Right cardiac atrium (tissue), 5 donors: Measurements from ENCODE around the gene RNF225. TPM values are rescaled to one million over a fixed set of nuclear protein-coding genes. Genes with fewer than 3 reads are reported as not detected.
"Not testable (repeated sequence)": the region's sequence is repeated elsewhere in the genome, so short reads cannot be mapped to it uniquely, and the experiment has no call there.

Experiments used
- ATAC-seq, 2 donors: fragments of 200-7000 bp; cut with Tn5 transposase; one replicate each; pipeline versions ENCODE4 v1.8.0 to v1.9.1; 2020; ENCODE audit warnings: moderate library complexity in 2 of 2, mild to moderate bottlenecking in 1 of 2
- DNase-seq, 3 donors: peaks; one replicate each; pipeline ENCODE4 v3.0.0-alpha.2; 2020
- H3K27ac ChIP-seq: one replicate; pipeline ENCODE4 v1.5.1; 2013; ENCODE audit warnings: mild to moderate bottlenecking, low read length, control low read depth, moderate library complexity
- H3K27me3 ChIP-seq: one replicate; pipeline ENCODE4 v1.6.1; 2013; ENCODE audit not compliant: control insufficient read depth, insufficient read depth
- H3K4me1 ChIP-seq: one replicate; pipeline ENCODE4 v1.6.1; 2013; ENCODE audit warnings: low read length; ENCODE audit not compliant: control insufficient read depth, insufficient read depth
- H3K4me3 ChIP-seq: one replicate; pipeline ENCODE4 v1.5.1; 2013; ENCODE audit warnings: low read length, control low read depth
- H3K9me3 ChIP-seq: one replicate; pipeline ENCODE4 v1.6.1; 2013; ENCODE audit warnings: low read length; ENCODE audit not compliant: control insufficient read depth
- WGBS: extraction: QIAGEN DNeasy Blood & Tissue Kit; methylation state at CpG from one replicate; pipeline ENCODE4 v1.1.7; 2013; 5-methylcytosine and 5-hydroxymethylcytosine counted together
- intact Hi-C, 4 donors: fragments of 100-400 bp; cut with DNase I; formaldehyde crosslinking; loops; one replicate each; pipeline versions ENCODE4 v1.11.0 to v1.14.0; 2022 to 2023
- long read RNA-seq, 4 donors: library from polyadenylated mRNA; unstranded; transcript quantifications; one replicate each; pipeline ENCODE4 v2.0.0, GENCODE V29; 2020 to 2021
- polyA plus RNA-seq: library from polyadenylated mRNA; stranded (reverse); fragments of 200-250 nt; gene quantifications from one replicate; pipeline ENCODE4 v1.2.3, GENCODE V29; 2013
- total RNA-seq, 4 donors: library from RNA; stranded (reverse); fragmentation: NEBNext Ultra II Directional; extraction: Animal tissue kit (Norgen Biotek cat#: 25700); gene quantifications; one replicate each; pipeline ENCODE4 v1.2.1, GENCODE V29; 2021
- donor health status: healthy with polysubstance abuse.
- donor health status: DM: no; HTN: yes; CAD: no.
- donor health status: DM: no; HTN: no; CAD: no.
- donor health status: DM: no; HTN: yes; CAD: no; lungs with severe emphysema.
- donor health status: DM: yes; HTN: yes; CAD: no.

The RNF225 gene
- total RNA-seq (not detected), polyA plus RNA-seq (not detected)
- long read RNA-seq, donor 1, result 0 reads
- long read RNA-seq, donor 2, result 0 reads
- long read RNA-seq, donor 3, result 0 reads
- long read RNA-seq, donor 4, result 0 reads

DNA sequence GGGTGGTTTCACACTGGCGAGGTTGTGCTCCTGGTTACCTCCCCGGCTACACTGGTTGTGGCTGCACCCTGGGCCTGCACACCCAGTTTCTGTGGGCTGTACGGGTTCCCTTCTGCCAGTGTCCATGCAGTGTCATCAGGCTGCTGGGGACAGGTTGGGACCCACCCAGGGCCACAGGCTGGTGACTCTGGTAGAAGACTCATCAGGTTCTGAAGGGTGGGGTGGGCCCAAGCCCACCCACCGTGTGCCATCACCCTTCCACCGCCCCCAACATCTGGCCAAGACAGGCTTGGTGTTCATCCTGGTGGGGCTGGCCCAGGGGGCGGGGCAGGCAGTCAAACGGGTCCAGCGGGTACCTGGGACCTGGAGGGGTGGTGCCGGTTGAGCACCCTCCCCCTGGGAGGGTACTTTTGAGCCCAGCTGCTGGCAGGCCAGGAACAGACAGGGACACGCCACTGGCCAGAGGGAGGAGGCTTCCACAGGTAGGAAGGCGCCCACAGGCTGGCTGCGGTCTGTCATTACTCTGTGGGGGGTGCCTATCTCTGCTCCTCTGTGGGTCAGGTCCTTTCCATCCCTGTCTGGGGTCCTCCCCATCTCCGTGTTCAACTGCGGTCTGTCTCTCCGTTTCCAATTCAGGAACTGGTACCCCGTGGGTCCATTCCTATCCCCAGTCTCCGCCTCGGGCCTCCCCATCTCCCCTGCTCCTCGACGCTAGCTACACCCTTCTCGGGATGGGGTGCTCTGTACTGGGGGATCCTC is at the start of gene RNF225:
TSS of gene RNF225 (plus strand) at position 437 of the 759 bp plus-strand sequence. CDS start 434 bp downstream, outside the sequence.
- WGBS, result 34% methylated on average over 21 of the region's 21 CpGs
- H3K4me3 ChIP-seq, result no peak within 1 kb of the TSS
- DNase-seq, result peak in 1 of 3 donors; percentile 42
- H3K27ac ChIP-seq, result no peak within 1 kb of the TSS
- no peaks in the 10 kb centered on the region for H3K27me3 ChIP-seq
- ATAC-seq, result peak; percentile 7 to 28
- no peaks in the 10 kb centered on the region for H3K9me3 ChIP-seq
- H3K4me1 ChIP-seq, result no peaks in the 10 kb centered on the region
- intact Hi-C loops, result no loop called here

DNA sequence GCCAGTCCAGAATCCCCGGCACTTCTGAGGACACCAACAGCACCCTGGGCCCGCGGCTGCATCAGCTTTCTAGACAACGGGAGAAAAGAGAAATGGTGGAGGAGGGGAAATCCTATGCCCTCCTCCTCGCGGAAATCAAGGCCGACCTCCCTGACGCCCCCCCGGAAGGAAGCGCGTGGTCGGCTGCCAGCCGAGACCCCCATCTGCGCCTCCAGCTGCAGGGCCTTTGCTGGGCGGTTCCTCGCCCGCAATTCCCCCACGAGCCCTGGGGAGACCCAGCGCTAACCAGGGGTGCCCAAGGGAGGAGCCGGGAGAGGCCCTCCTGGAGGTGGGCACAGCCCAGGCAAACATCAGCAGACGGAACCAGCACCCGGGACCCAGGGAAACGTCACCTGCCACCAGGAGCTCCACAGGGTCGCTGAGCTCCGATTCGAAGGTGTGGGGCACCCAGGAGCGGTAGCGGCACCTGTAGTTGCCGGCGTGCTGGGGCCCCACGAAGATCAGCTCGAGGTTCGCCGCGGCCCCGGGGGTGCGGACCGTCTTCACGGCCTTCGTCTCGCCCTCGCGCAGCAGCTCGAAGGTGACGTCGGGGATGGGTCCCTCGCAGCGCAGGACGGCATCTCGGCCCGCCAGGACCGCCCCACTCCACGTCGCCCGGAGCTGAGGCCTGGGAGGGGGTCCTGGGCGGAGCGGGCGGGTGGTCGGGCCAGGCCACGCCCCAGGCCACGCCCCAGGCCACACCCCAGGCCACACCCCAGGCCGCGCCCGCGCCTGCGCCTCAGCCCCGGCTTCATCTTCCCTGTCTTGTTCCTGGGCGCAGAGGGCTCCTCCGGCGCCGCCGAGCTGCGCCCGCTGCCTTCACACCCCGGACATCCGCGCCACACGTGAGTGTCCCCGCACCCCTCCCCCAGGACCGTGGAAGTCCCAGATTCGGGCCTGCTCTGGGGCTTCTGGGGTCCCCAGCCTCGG is 48.2 kb upstream of the RNF225 start:
- Histone ChIP-seq H3K27ac (peak overlapping the region; percentile 1), H3K4me1 (no peaks in the 10 kb centered on the region)
- 2% methylated on average over 82 of the region's 82 CpGs for WGBS

GRCh38 chr19:58348080-58348479 is 47.4 kb upstream of the RNF225 start:
- DNase-seq, result peak in 2 of 3 donors; percentile 18 to 47
- H3K9me3 ChIP-seq, H3K27me3 ChIP-seq, intact Hi-C loops, H3K27ac ChIP-seq, ATAC-seq, H3K4me1 ChIP-seq: not testable (repeated sequence)
- peak overlapping the region; percentile 33 for H3K4me3 ChIP-seq
- WGBS, result 36% methylated on average over 12 of the region's 12 CpGs

More for the DNA sequence above, 48.2 kb upstream of the RNF225 start:
- DNase-seq (peak; percentile 59 to 86 (median 85)), ATAC-seq (peak; percentile 94 to 95)
- Histone ChIP-seq H3K4me3 (peak overlapping the region; percentile 33), H3K9me3 (no peaks in the 10 kb centered on the region), H3K27me3 (no peaks in the 10 kb centered on the region)
- intact Hi-C loops, result no loop called here

GRCh38 chr19:58349590-58349989 is 45.9 kb upstream of the RNF225 start:
- ATAC-seq (no peak), DNase-seq (no peak)
- 39% methylated on average over 8 of the region's 8 CpGs for WGBS
- H3K27ac ChIP-seq, result no peak overlapping the region
- H3K9me3 ChIP-seq, result no peaks in the 10 kb centered on the region
- intact Hi-C loops, result no loop called here
- H3K4me3 ChIP-seq, result no peak overlapping the region
- no peaks in the 10 kb centered on the region for H3K4me1 ChIP-seq
- H3K27me3 ChIP-seq, result no peaks in the 10 kb centered on the region

GRCh38 chr19:58350001-58350861 is 45.2 kb upstream of the RNF225 start:
- 15% methylated on average over 84 of the region's 84 CpGs for WGBS
- no peak for ATAC-seq
- no peak overlapping the region for H3K4me3 ChIP-seq
- H3K9me3 ChIP-seq, result no peaks in the 10 kb centered on the region
- no peaks in the 10 kb centered on the region for H3K27me3 ChIP-seq
- intact Hi-C loops, result no loop called here
- H3K4me1 ChIP-seq, result no peaks in the 10 kb centered on the region
- H3K27ac ChIP-seq, result no peak overlapping the region
- DNase-seq, result peak in 2 of 3 donors; percentile 56 to 57

DNA sequence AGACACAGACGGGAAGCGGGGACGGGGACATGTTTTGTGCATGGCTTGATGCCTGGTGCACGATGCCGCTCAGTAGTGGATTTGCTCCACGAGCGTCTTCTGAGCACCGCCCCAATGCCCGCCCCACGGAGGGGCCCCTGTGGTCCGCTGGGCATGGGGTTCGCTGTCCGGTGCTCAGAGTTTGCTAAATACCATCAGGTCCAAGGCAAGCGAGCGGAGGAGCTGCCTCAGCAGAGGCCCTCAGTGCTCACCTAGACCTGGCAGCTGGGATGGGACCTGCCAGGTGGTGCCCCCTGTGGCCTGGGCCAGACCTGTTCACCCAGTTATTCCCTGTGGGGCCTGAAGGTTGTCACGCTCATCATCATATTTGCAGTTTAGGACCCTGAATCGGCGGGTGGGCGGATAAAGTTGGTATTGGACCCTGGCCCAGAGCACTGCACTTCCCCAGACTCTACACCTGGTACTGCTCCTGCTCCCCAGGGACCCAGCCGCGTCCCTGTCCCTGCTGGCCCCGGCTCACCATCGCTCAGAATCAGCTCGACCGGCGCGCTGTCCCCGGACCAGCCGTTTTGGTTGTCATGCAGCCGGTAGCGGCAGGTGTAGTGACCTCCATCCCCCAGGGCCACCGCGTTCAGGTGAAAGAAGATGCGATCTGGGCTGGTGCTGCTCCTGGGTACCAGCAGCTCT is 44.4 kb upstream of the RNF225 start:
- no peaks in the 10 kb centered on the region for H3K4me1 ChIP-seq
- H3K27me3 ChIP-seq, result no peaks in the 10 kb centered on the region
- no peaks in the 10 kb centered on the region for H3K9me3 ChIP-seq
- intact Hi-C loops, result no loop called here
- H3K4me3 ChIP-seq, result no peak overlapping the region
- ATAC-seq (no peak), DNase-seq (peak in 2 of 3 donors; percentile 38 to 41)
- WGBS, result 59% methylated on average over 34 of the region's 34 CpGs
- H3K27ac ChIP-seq, result no peak overlapping the region

DNA sequence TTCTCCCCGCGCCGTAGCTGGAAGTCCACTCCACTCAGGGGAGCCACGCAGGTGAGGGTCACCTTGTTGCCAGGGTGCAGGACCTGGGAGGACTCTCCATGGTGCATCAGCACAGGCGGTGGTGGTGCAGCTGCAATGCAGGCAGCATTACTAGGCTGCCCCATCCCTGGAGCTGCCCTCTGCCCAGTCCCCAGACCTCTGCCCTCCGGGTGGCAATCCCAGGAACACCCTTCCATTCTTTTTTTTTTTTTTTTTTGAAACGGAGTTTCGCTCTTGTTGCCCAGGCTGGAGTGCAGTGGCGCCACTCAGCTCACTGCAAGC is 43.9 kb upstream of the RNF225 start:
- Histone ChIP-seq H3K27me3 (no peaks in the 10 kb centered on the region), H3K27ac (no peak overlapping the region), H3K9me3 (no peaks in the 10 kb centered on the region), H3K4me3 (no peak overlapping the region), H3K4me1 (no peaks in the 10 kb centered on the region)
- DNase-seq (peak in 2 of 3 donors; percentile 9 to 37), ATAC-seq (no peak)
- WGBS, result 89% methylated on average over 9 of the region's 9 CpGs
- intact Hi-C loops, result no loop called here

DNA sequence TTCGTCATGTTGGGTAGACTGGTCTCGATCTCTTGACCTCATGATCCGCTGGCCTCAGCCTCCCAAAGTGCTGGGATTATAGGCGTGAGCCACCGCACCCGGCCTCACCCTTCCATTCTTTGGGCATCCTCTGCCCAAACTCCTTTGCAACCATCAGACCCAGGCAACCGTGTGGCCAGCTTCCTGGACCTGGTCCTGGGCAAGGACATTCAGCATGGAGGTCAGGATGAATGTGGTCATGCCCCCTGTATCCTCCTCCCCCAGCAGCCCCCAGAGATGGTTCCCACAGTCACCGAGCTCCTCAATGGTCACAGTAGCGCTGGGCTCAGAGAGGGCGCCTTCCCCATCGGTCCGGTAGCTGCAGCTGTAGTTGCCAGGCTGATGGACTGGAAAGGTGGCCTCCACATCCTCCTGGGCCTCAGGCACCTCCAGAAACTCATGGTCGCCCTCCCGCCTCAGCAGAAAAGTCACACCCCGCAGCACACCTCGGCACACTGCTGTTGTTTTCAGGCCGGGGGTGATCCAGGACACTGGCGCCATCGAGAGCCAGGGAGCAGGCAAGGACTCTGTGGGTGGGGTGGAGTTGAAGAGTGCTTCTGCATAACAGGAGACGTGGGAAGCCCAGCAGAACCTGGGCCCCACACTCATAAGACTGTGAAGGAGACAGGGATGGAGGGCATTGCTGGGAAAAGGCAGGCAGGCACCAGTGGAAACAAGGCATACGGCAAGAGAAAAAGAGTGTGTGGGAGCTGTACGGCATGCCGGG is 43.3 kb upstream of the RNF225 start:
- no peak overlapping the region for H3K4me3 ChIP-seq
- intact Hi-C loops, result no loop called here
- DNase-seq (peak in 2 of 3 donors; percentile 13 to 20), ATAC-seq (no peak)
- H3K27me3 ChIP-seq, result no peaks in the 10 kb centered on the region
- no peak overlapping the region for H3K27ac ChIP-seq
- WGBS, result 85% methylated on average over 23 of the region's 23 CpGs
- H3K4me1 ChIP-seq, result peaks cover 6% of the 10 kb centered on the region
- no peaks in the 10 kb centered on the region for H3K9me3 ChIP-seq

DNA sequence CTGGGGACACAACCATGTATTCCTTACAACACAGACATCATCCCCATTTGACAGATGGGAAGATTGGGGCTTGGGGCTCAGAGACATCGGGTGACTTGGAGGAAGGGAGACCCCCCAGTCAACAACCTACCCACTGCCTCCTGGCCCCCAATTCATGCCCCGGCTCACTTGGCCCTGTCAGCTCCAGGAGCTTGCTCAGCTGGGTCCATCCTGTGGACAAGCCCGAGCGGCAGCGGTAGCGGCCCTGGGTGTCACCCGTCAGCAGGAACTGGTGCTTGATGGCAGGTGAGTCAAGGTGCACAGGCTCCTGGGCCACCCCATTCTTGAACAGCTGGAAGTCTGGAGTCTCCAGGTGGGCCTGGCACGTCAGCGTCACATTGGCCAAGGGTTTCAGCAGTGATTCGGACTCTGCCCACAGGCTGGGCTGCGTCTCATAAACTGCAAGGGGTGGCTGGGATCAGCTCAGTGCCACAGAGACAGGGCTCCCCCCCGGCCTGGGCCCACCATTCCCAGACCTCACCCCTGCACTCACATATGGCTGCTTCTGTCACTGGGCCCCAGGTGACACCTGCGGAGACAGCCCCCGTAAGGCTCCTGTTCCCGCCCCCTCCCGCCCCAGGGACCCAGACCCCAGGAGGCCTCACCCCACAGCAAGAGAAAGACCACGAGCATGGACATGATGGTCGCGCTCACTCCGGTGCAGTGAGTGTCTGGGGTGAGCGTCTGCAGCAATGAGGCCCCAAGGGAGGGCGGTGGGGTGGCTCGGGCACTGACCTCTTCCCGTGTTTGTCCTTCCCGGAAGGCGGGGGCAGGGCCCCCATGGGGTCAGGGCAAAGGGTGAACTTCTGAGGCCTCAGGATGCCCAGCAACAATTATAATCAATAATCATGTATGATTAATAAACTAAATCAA is 42.4 kb upstream of the RNF225 start, which contains the start of gene A1BG:
TSS of gene A1BG (minus strand) at position 733 of the 912 bp plus-strand sequence. CDS start at position 678, 55 bp downstream.
- intact Hi-C loops, result no loop called here
- ATAC-seq (no peak), DNase-seq (peak in 2 of 3 donors; percentile 49 to 50)
- H3K4me1 ChIP-seq, result peaks cover 7% of the 10 kb centered on the region
- no peak within 1 kb of the TSS for H3K4me3 ChIP-seq
- no peaks in the 10 kb centered on the region for H3K27me3 ChIP-seq
- no peak within 1 kb of the TSS for H3K27ac ChIP-seq
- 80% methylated on average over 26 of the region's 26 CpGs for WGBS
- H3K9me3 ChIP-seq, result no peaks in the 10 kb centered on the region
